Keratinocyte (primary cell): ENCODE results near the gene EYS.

Experiments
- EZH2 ChIP-seq: IDR thresholded peaks from one replicate; pipeline ENCODE4 v1.6.1; 2012; ENCODE audit warnings: inconsistent platforms, mild to moderate bottlenecking, low read length, moderate library complexity
- TF ChIP-seq, protein P1 (sequence below), 3 experiments: IDR thresholded peaks in 1 of 3; conservative IDR thresholded peaks in 1 of 3; optimal IDR thresholded peaks in 1 of 3; 2 replicates in 2 of 3; 3 replicates in 1 of 3; pipeline versions ENCODE3 to v1.5.1; 2011; ENCODE audit warnings: low read length in 3 of 3, mild to moderate bottlenecking in 3 of 3, moderate library complexity in 2 of 3, control low read depth in 1 of 3, inconsistent platforms in 1 of 3; ENCODE audit not compliant: insufficient read depth in 2 of 3; ENCODE audit errors: extremely low read depth in 1 of 3

DNA sequence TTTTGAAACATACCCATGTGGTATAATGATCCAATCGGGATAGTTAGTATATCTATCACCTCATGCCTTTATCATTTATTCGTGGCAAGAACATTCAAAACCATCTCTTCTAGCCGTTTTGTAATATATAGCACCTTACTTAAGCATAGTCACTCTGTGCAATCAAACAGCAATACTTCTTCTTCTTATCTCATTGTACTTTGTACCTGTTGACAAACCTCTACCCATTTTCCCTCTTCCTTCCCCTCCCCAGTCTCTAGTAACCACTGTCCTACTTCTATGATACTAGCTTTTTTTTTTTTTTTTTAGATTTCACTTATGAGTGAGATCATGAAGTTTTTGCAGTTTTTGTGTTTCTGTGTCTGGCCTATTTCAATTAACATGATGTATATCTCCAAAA is 296.7 kb downstream of the EYS start:
- TF ChIP-seq EZH2: no peak
- TF ChIP-seq, protein P1, sequence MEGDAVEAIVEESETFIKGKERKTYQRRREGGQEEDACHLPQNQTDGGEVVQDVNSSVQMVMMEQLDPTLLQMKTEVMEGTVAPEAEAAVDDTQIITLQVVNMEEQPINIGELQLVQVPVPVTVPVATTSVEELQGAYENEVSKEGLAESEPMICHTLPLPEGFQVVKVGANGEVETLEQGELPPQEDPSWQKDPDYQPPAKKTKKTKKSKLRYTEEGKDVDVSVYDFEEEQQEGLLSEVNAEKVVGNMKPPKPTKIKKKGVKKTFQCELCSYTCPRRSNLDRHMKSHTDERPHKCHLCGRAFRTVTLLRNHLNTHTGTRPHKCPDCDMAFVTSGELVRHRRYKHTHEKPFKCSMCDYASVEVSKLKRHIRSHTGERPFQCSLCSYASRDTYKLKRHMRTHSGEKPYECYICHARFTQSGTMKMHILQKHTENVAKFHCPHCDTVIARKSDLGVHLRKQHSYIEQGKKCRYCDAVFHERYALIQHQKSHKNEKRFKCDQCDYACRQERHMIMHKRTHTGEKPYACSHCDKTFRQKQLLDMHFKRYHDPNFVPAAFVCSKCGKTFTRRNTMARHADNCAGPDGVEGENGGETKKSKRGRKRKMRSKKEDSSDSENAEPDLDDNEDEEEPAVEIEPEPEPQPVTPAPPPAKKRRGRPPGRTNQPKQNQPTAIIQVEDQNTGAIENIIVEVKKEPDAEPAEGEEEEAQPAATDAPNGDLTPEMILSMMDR (optimal IDR thresholded peaks at IDR 0.05 in 1 of 3, IDR thresholded peaks at IDR 0.05 in 1 of 3, conservative IDR thresholded peaks at IDR 0.05 in 1 of 3; ENCODE audit: extremely low read depth in 1 of 3, insufficient read depth in 2 of 3, low read length in 3 of 3): no peak
